HL-60 (cell line): ENCODE results near the gene STMP1.
A peak's percentile ranks its signal among the peaks of the same experiment; 100 is the strongest.
"Not testable (repeated sequence)": the region's sequence is repeated elsewhere in the genome, so short reads cannot be mapped to it uniquely, and the experiment has no call there.

Experiments used
- DNase-seq, 2 experiments: peaks; one replicate each; pipeline ENCODE4 v3.0.0-alpha.2; 2010 to 2020; ENCODE audit warnings: low read depth in 1 of 2, low spot score in 1 of 2
- H3K27ac ChIP-seq: fragments of 250-450 bp; sonication (Bioruptor Pico); replicated peaks from 2 replicates; pipeline ENCODE4 v1.5.1; 2020; ENCODE audit warnings: mild to moderate bottlenecking, moderate library complexity
- H3K27me3 ChIP-seq: fragments of 250-450 bp; sonication (Bioruptor Pico); 2 replicates; pipeline ENCODE4 v1.5.1; 2021; ENCODE audit warnings: mild to moderate bottlenecking, moderate library complexity; ENCODE audit not compliant: insufficient read depth, poor library complexity, severe bottlenecking
- H3K4me3 ChIP-seq: replicated peaks from 2 replicates; pipeline ENCODE4 v1.5.1; 2011; ENCODE audit warnings: mild to moderate bottlenecking, control low read depth, low read length; ENCODE audit not compliant: insufficient read depth
- CTCF ChIP-seq: IDR thresholded peaks from one replicate; pipeline ENCODE4 v1.5.1; 2011; ENCODE audit warnings: low read length, control low read depth, inconsistent platforms; ENCODE audit not compliant: insufficient read depth
- GABPA ChIP-seq: IDR thresholded peaks from 2 replicates; pipeline ENCODE4 v1.6.1; 2012; ENCODE audit warnings: low read depth
- POLR2AphosphoS5 ChIP-seq: IDR thresholded peaks from 2 replicates; pipeline ENCODE4 v1.6.1; 2012; ENCODE audit warnings: low read depth
- REST ChIP-seq: IDR thresholded peaks from 2 replicates; pipeline ENCODE4 v1.6.1; 2012; ENCODE audit warnings: low read depth; ENCODE audit not compliant: insufficient replicate concordance
- SPI1 ChIP-seq: IDR thresholded peaks from 2 replicates; pipeline ENCODE4 v1.6.1; 2012; ENCODE audit warnings: low read depth, mild to moderate bottlenecking, borderline replicate concordance

Gene STMP1

GRCh38 chr7:135618510-135618909, 43.8 kb upstream of the STMP1 start:
- no peak for TF ChIP-seq POLR2AphosphoS5

GRCh38 chr7:135620447-135620846, 41.9 kb upstream of the STMP1 start:
- no peak overlapping the region for H3K27ac ChIP-seq
- no peaks in the 10 kb centered on the region for H3K27me3 ChIP-seq
- H3K4me3 ChIP-seq = no peak overlapping the region
- no peak for DNase-seq
- TF ChIP-seq CTCF (no peak), GABPA (no peak), POLR2AphosphoS5 (no peak), REST (no peak), SPI1 (no peak)

More at GRCh38 chr7:135618510-135618909, 43.8 kb upstream of the STMP1 start:
- H3K4me3 ChIP-seq = no peak overlapping the region
- H3K27me3 ChIP-seq = no peaks in the 10 kb centered on the region
- no peak for DNase-seq
- no peak overlapping the region for H3K27ac ChIP-seq

- Histone ChIP-seq H3K27me3 (no peaks in the 10 kb centered on the region), H3K4me3 (no peak overlapping the region), H3K27ac (no peak overlapping the region)
- DNase-seq = peak; percentile 11 to 32
- no peak for TF ChIP-seq GABPA
- TF ChIP-seq POLR2AphosphoS5 = no peak
- TF ChIP-seq CTCF = peak; percentile 50
- TF ChIP-seq SPI1 = no peak
Observed at GRCh38 chr7:135620980-135621850, 41.1 kb upstream of the STMP1 start.

- H3K27ac ChIP-seq = no peak overlapping the region
- no peaks in the 10 kb centered on the region for H3K27me3 ChIP-seq
- no peak for DNase-seq
- H3K4me3 ChIP-seq = no peak overlapping the region
- TF ChIP-seq GABPA (no peak), REST (no peak), POLR2AphosphoS5 (no peak), CTCF (no peak), SPI1 (no peak)
Observed at GRCh38 chr7:135634191-135634878, 28.0 kb upstream of the STMP1 start.

- H3K27me3 ChIP-seq, H3K4me3 ChIP-seq, DNase-seq, H3K27ac ChIP-seq: not testable (repeated sequence)
Observed at GRCh38 chr7:135639690-135640089, 22.6 kb upstream of the STMP1 start.
